Caco-2 (cell line): Measurements from ENCODE around the gene NPL. TPM values are rescaled to one million over a fixed set of nuclear protein-coding genes. Genes with fewer than 3 reads are reported as not detected.

Experiments
- BruUV-seq: library from RNA; stranded (reverse); fragments of 400-500 nt; replicated peaks from 2 replicates; lab custom pipeline; 2021; lab: Mats Ljungman, UMichigan
- CTCF ChIA-PET: fragments of 300-600 bp; sonication (Branson Sonifier 250); formaldehyde crosslinking; loops from one replicate; lab custom pipeline; 2022; ENCODE audit warnings: antibody characterized with exemption; lab: Charles Lee
- POLR2A ChIA-PET: fragments of 300-600 bp; sonication (Branson Sonifier 250); formaldehyde crosslinking; loops from one replicate; lab custom pipeline; 2022; ENCODE audit warnings: antibody characterized with exemption; lab: Charles Lee
- DNase-seq, 2 experiments: peaks; one replicate each; pipeline versions ENCODE4 v3.0.0 to v3.0.0-alpha.2; 2020 to 2022
- H3K27me3 ChIP-seq: replicated peaks from 2 replicates; pipeline ENCODE4 v1.6.0; 2011; ENCODE audit warnings: low read length; ENCODE audit not compliant: control insufficient read depth, insufficient read depth
- H3K36me3 ChIP-seq: 2 replicates; pipeline ENCODE4 v1.5.1; 2011; ENCODE audit warnings: low read length; ENCODE audit not compliant: control insufficient read depth, insufficient read depth
- H3K4me1 ChIP-seq: fragments of 250-450 bp; sonication (Bioruptor Pico); 2 replicates; pipeline ENCODE4 v1.5.1; 2020; ENCODE audit warnings: mild to moderate bottlenecking
- H3K4me3 ChIP-seq: 2 replicates; pipeline ENCODE4 v1.5.1; 2011; ENCODE audit warnings: low read depth, mild to moderate bottlenecking, control low read depth, low read length
- H3K9me3 ChIP-seq: fragments of 250-450 bp; sonication (Bioruptor Pico); 2 replicates; pipeline ENCODE4 v1.5.1; 2020; ENCODE audit warnings: mild to moderate bottlenecking, moderate library complexity
- H3K27ac Mint-ChIP-seq: one replicate; pipeline ENCODE4 v1.8.0; 2022; ENCODE audit warnings: mixed read lengths; ENCODE audit not compliant: unreplicated experiment
- H3K27me3 Mint-ChIP-seq: one replicate; pipeline ENCODE4 v1.8.0; 2022; ENCODE audit warnings: mixed read lengths; ENCODE audit not compliant: insufficient read depth, unreplicated experiment
- H3K36me3 Mint-ChIP-seq: one replicate; pipeline ENCODE4 v1.8.0; 2022; ENCODE audit warnings: mild to moderate bottlenecking, mixed read lengths; ENCODE audit not compliant: insufficient read depth, unreplicated experiment
- H3K4me1 Mint-ChIP-seq: one replicate; pipeline ENCODE4 v1.8.0; 2022; ENCODE audit warnings: low read depth, mixed read lengths; ENCODE audit not compliant: unreplicated experiment
- H3K4me3 Mint-ChIP-seq: one replicate; pipeline ENCODE4 v1.8.0; 2022; ENCODE audit warnings: mild to moderate bottlenecking, moderate library complexity, mixed read lengths; ENCODE audit not compliant: unreplicated experiment
- H3K9me3 Mint-ChIP-seq: one replicate; pipeline ENCODE4 v1.8.0; 2022; ENCODE audit warnings: mixed read lengths; ENCODE audit not compliant: unreplicated experiment
- intact Hi-C: fragments of 100-400 bp; cut with micrococcal nuclease; formaldehyde crosslinking; loops from one replicate; pipeline ENCODE4 v1.10.0; 2022; ENCODE audit not compliant: unreplicated experiment
- total RNA-seq: library from RNA; stranded (reverse); gene quantifications from 2 replicates; pipeline ENCODE4 v1.2.3, GENCODE V29; 2022
- TF ChIP-seq, protein P1 (sequence below), 2 experiments: fragments of 200-600 bp in 1 of 2; IDR thresholded peaks; 1 replicate in 1 of 2; 2 replicates in 1 of 2; pipeline versions ENCODE4 v1.5.1 to v1.8.0; 2011 to 2022; ENCODE audit warnings: antibody characterized with exemption in 1 of 2, control low read depth in 1 of 2, inconsistent platforms in 1 of 2, low read depth in 1 of 2, low read length in 1 of 2, mild to moderate bottlenecking in 1 of 2, moderate library complexity in 1 of 2; ENCODE audit not compliant: insufficient read depth in 1 of 2, severe bottlenecking in 1 of 2, unreplicated experiment in 1 of 2

NPL gene
- total RNA-seq, 1 experiment from 2014 or later = 4.8 TPM

DNA sequence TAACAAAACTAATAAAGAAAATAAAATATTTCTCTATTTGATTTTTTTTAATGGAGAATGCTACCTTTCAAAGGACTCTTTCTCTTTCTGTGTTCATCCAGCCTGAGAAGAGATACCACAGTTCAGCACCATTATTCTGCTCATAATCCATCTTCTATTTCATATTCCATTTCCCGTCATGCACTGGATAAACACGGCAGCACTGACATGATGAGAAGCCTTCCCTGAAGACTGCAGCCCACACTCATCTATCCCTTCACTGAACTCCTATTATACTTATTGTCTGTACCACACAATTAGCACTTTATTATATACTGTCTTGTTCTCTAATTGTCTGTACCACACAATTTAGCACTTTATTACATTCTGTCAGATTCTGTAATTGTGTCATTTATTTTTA lies 10.7 kb upstream of the NPL start:
- Histone ChIP-seq H3K4me1 (no peaks in the 10 kb centered on the region), H3K4me3 (no peak overlapping the region), H3K27me3 (no peaks in the 10 kb centered on the region), H3K36me3 (no peaks in the 10 kb centered on the region), H3K9me3 (no peaks in the 10 kb centered on the region)
- intact Hi-C loops = no loop called here
- no peak overlapping the region for H3K4me3 Mint-ChIP-seq
- peaks cover 9% of the 10 kb centered on the region for H3K27me3 Mint-ChIP-seq
- ChIA-PET POLR2A (no interaction called here), CTCF (no interaction called here)
- H3K9me3 Mint-ChIP-seq = no peaks in the 10 kb centered on the region
- BruUV-seq = no TSS peak
- DNase-seq = no peak
- no peaks in the 10 kb centered on the region for H3K36me3 Mint-ChIP-seq
- peaks cover 11% of the 10 kb centered on the region for H3K4me1 Mint-ChIP-seq
- H3K27ac Mint-ChIP-seq = no peak overlapping the region
- TF ChIP-seq, protein P1, sequence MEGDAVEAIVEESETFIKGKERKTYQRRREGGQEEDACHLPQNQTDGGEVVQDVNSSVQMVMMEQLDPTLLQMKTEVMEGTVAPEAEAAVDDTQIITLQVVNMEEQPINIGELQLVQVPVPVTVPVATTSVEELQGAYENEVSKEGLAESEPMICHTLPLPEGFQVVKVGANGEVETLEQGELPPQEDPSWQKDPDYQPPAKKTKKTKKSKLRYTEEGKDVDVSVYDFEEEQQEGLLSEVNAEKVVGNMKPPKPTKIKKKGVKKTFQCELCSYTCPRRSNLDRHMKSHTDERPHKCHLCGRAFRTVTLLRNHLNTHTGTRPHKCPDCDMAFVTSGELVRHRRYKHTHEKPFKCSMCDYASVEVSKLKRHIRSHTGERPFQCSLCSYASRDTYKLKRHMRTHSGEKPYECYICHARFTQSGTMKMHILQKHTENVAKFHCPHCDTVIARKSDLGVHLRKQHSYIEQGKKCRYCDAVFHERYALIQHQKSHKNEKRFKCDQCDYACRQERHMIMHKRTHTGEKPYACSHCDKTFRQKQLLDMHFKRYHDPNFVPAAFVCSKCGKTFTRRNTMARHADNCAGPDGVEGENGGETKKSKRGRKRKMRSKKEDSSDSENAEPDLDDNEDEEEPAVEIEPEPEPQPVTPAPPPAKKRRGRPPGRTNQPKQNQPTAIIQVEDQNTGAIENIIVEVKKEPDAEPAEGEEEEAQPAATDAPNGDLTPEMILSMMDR (IDR thresholded peaks at IDR 0.05; ENCODE audit: insufficient read depth in 1 of 2, low read depth in 1 of 2, low read length in 1 of 2, severe bottlenecking in 1 of 2, unreplicated experiment in 1 of 2) = no peak

DNA sequence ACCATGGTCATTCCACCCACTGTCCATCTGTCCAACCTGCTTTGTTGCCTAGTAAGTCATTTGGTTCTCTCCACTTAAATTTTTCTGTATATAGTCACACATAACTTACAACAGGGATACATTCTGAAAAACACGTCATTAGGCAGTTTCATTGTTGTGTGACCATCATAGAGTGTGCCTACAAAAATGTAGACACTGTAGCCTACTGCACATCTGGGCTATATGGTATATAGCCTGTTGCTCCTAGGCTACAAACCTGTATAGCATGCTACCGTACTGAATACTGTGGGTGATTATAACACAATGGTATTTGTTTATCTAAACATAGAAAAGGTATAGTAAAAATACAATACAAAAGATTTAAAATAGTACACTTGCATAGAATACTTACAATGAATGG lies 10.0 kb upstream of the NPL start:
- H3K4me3 Mint-ChIP-seq = no peak overlapping the region
- no peaks in the 10 kb centered on the region for H3K27me3 ChIP-seq
- POLR2A ChIA-PET = no interaction called here
- H3K4me1 Mint-ChIP-seq = peaks cover 11% of the 10 kb centered on the region
- BruUV-seq = no TSS peak
- intact Hi-C loops = no loop called here
- DNase-seq = no peak
- peaks cover 7% of the 10 kb centered on the region for H3K27me3 Mint-ChIP-seq
- H3K9me3 ChIP-seq = no peaks in the 10 kb centered on the region
- no peaks in the 10 kb centered on the region for H3K36me3 Mint-ChIP-seq
- H3K4me1 ChIP-seq = no peaks in the 10 kb centered on the region
- TF ChIP-seq, protein P1 (IDR thresholded peaks at IDR 0.05; ENCODE audit: insufficient read depth in 1 of 2, low read depth in 1 of 2, low read length in 1 of 2, severe bottlenecking in 1 of 2, unreplicated experiment in 1 of 2) = no peak
- H3K4me3 ChIP-seq = no peak overlapping the region
- CTCF ChIA-PET = no interaction called here
- no peaks in the 10 kb centered on the region for H3K36me3 ChIP-seq
- no peaks in the 10 kb centered on the region for H3K9me3 Mint-ChIP-seq
- H3K27ac Mint-ChIP-seq = no peak overlapping the region

DNA sequence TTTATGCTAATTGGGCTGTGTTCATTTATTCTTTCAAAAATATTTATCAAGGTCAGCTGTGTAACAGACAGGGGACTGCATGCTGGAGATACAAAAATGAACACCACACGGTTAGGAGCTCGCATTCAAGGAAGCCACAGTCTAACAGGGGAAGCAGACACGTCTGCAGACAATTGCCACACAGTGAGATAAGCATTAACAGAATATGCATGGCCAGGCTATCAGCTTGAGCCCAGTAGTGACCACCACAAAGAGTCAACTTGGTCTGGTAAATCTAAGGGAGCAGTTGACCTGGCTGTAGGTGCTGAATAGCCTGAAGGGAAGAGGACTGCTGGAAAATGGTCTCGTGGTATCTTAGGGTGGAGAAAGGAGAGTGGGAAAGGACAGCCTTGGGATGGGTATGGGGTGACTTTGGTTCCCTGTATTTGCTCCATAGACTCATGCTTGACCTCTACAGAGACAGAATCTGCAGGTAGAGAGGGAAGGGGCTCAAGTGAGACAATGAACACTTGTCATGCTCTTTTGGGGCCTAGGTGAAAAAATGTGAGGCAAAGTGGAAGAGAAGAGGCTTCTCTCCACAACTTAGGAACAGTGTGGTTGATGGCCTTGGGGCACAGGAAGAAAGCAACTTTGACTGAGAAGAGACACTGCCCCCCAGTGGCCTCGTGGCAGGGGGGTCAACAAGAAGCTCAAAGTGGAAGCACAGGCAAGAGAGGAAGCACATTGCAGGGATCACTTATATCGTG lies 7.6 kb upstream of the NPL start:
- Histone ChIP-seq H3K4me3 (no peak overlapping the region), H3K4me1 (no peaks in the 10 kb centered on the region), H3K36me3 (no peaks in the 10 kb centered on the region), H3K9me3 (no peaks in the 10 kb centered on the region), H3K27me3 (no peaks in the 10 kb centered on the region; the same call in 1 of the 2 replicates)
- no peak overlapping the region for H3K4me3 Mint-ChIP-seq
- TF ChIP-seq, protein P1 (IDR thresholded peaks at IDR 0.05; ENCODE audit: insufficient read depth in 1 of 2, low read depth in 1 of 2, low read length in 1 of 2, severe bottlenecking in 1 of 2, unreplicated experiment in 1 of 2) = peak; percentile 81 to 90
- no peak overlapping the region for H3K27ac Mint-ChIP-seq
- BruUV-seq = no TSS peak
- ChIA-PET CTCF (interaction anchor here (0.5 to 8.6 kb wide), 15 partner anchors 10 to 903 kb away, joined by 3 to 265 read pairs (median 4); partner anchors contain the start of genes RGS16 and RNASEL), POLR2A (interaction anchor here (0.6 to 0.8 kb wide), 2 partner anchors 178 to 391 kb away, joined by 3 to 7 read pairs; partner anchors contain the start of genes GLUL and RGS16)
- peaks cover 2% of the 10 kb centered on the region for H3K27me3 Mint-ChIP-seq
- H3K4me1 Mint-ChIP-seq = peaks cover 11% of the 10 kb centered on the region
- H3K36me3 Mint-ChIP-seq = no peaks in the 10 kb centered on the region
- DNase-seq = peak; percentile 74 to 78
- intact Hi-C loops = loop anchor here (1.0 to 5.0 kb wide), 4 partner anchors 65 to 697 kb away; no protein-coding TSS in a partner anchor
- no peaks in the 10 kb centered on the region for H3K9me3 Mint-ChIP-seq
